ENCODE results near the gene ZNF148. TPM values are rescaled to one million over a fixed set of nuclear protein-coding genes. Genes with fewer than 3 reads are reported as not detected.

ZNF148 gene
- total RNA-seq, 1 donor from 2014 or later: 44.5 TPM

DNA sequence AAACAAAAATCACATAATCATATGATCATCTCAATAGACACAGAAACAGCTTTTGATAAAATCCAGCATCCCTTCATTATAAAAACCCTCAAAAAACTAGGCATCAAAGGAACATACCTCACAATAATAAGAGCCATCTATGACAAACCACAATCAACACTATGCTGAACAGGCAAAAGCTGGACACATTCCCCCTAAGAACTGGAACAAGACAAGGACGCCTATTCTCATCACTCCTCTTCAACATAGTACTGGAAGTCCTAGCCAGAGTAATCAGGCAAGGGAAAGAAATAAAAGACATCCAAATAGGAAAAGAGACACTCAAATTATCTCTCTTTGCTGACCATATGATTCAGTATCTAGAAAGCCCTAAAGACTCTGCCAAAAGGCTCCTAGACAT is 107.7 kb downstream of the ZNF148 start:
- Histone ChIP-seq H3K4me2 (ENCODE audit: low read length) (no peak overlapping the region), H3K27me3 (ENCODE audit: insufficient read depth, low read length) (no peaks in the 10 kb centered on the region), H3K9me3 (ENCODE audit: insufficient read depth, low read depth, low read length) (no peaks in the 10 kb centered on the region), H3K4me3 (ENCODE audit: insufficient read depth, low read depth, low read length) (no peak overlapping the region), H3K27ac (ENCODE audit: low read depth, low read length) (no peak overlapping the region), H2AFZ (ENCODE audit: low read depth, low read length) (no peak overlapping the region), H4K20me1 (ENCODE audit: insufficient read depth, low read length) (peaks cover 26% of the 10 kb centered on the region), H3K36me3 (ENCODE audit: insufficient read depth, low read length) (no peaks in the 10 kb centered on the region), H3K79me2 (ENCODE audit: insufficient read depth, low read length) (peaks cover 34% of the 10 kb centered on the region), H3K4me1 (ENCODE audit: insufficient read depth, low read length) (no peaks in the 10 kb centered on the region), H3K9ac (ENCODE audit: low read length) (no peak overlapping the region)
- H3K9me3 Mint-ChIP-seq (ENCODE audit: unreplicated experiment): peaks cover 2% of the 10 kb centered on the region
- no peaks in the 10 kb centered on the region for H3K27me3 Mint-ChIP-seq (ENCODE audit: low read depth, unreplicated experiment)
- H3K4me3 Mint-ChIP-seq (ENCODE audit: unreplicated experiment): no peak overlapping the region
- H3K4me1 Mint-ChIP-seq (ENCODE audit: low read depth, unreplicated experiment): no peaks in the 10 kb centered on the region
- FAIRE-seq (no peak), DNase-seq (ENCODE audit: low read depth) (no peak)
- TF ChIP-seq EZH2 (IDR thresholded peaks at IDR 0.05; ENCODE audit: insufficient read depth, low read length): no peak
- TF ChIP-seq, protein P1, sequence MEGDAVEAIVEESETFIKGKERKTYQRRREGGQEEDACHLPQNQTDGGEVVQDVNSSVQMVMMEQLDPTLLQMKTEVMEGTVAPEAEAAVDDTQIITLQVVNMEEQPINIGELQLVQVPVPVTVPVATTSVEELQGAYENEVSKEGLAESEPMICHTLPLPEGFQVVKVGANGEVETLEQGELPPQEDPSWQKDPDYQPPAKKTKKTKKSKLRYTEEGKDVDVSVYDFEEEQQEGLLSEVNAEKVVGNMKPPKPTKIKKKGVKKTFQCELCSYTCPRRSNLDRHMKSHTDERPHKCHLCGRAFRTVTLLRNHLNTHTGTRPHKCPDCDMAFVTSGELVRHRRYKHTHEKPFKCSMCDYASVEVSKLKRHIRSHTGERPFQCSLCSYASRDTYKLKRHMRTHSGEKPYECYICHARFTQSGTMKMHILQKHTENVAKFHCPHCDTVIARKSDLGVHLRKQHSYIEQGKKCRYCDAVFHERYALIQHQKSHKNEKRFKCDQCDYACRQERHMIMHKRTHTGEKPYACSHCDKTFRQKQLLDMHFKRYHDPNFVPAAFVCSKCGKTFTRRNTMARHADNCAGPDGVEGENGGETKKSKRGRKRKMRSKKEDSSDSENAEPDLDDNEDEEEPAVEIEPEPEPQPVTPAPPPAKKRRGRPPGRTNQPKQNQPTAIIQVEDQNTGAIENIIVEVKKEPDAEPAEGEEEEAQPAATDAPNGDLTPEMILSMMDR (IDR thresholded peaks at IDR 0.05; ENCODE audit: insufficient read depth, low read depth, low read length): no peak
- H3K36me3 Mint-ChIP-seq (ENCODE audit: low read depth, unreplicated experiment): peaks cover 17% of the 10 kb centered on the region
- no peak overlapping the region for H3K27ac Mint-ChIP-seq (ENCODE audit: unreplicated experiment)

DNA sequence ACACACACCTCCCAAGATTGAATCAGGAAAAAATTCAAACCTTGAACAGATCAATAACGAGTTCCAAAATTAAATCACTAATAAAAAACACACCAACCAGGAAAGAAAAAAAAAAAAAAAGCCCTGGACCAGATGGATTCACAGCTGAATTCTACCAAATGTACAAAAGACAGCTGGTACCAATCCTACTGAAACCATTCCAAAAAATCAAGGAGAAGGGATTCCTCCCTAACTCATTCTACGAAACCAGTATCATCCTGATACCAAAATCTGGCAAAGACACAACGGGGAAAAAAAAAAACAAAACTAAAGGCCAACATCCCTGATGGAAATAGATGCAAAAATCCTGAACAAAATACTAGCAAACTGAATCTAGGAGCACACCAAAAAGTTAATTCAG is 108.2 kb downstream of the ZNF148 start:
- H3K4me2 ChIP-seq (ENCODE audit: low read length): no peak overlapping the region
- no peaks in the 10 kb centered on the region for H3K27me3 ChIP-seq (ENCODE audit: insufficient read depth, low read length)
- H3K4me1 ChIP-seq (ENCODE audit: insufficient read depth, low read length): no peaks in the 10 kb centered on the region
- H3K27ac ChIP-seq (ENCODE audit: low read depth, low read length): no peak overlapping the region
- H3K79me2 ChIP-seq (ENCODE audit: insufficient read depth, low read length): peaks cover 34% of the 10 kb centered on the region
- Mint-ChIP-seq H3K4me1 (ENCODE audit: low read depth, unreplicated experiment) (no peaks in the 10 kb centered on the region), H3K27me3 (ENCODE audit: low read depth, unreplicated experiment) (no peaks in the 10 kb centered on the region), H3K36me3 (ENCODE audit: low read depth, unreplicated experiment) (peaks cover 17% of the 10 kb centered on the region), H3K27ac (ENCODE audit: unreplicated experiment) (no peak overlapping the region), H3K9me3 (ENCODE audit: unreplicated experiment) (peaks cover 2% of the 10 kb centered on the region), H3K4me3 (ENCODE audit: unreplicated experiment) (no peak overlapping the region)
- H3K4me3 ChIP-seq (ENCODE audit: insufficient read depth, low read depth, low read length): no peak overlapping the region
- FAIRE-seq (no peak), DNase-seq (ENCODE audit: low read depth) (no peak)
- H3K9me3 ChIP-seq (ENCODE audit: insufficient read depth, low read depth, low read length): no peaks in the 10 kb centered on the region
- H4K20me1 ChIP-seq (ENCODE audit: insufficient read depth, low read length): peaks cover 26% of the 10 kb centered on the region
- no peak overlapping the region for H3K9ac ChIP-seq (ENCODE audit: low read length)
- H2AFZ ChIP-seq (ENCODE audit: low read depth, low read length): no peak overlapping the region
- TF ChIP-seq EZH2 (IDR thresholded peaks at IDR 0.05; ENCODE audit: insufficient read depth, low read length): no peak
- TF ChIP-seq, protein P1 (IDR thresholded peaks at IDR 0.05; ENCODE audit: insufficient read depth, low read depth, low read length): no peak
- H3K36me3 ChIP-seq (ENCODE audit: insufficient read depth, low read length): no peaks in the 10 kb centered on the region

DNA sequence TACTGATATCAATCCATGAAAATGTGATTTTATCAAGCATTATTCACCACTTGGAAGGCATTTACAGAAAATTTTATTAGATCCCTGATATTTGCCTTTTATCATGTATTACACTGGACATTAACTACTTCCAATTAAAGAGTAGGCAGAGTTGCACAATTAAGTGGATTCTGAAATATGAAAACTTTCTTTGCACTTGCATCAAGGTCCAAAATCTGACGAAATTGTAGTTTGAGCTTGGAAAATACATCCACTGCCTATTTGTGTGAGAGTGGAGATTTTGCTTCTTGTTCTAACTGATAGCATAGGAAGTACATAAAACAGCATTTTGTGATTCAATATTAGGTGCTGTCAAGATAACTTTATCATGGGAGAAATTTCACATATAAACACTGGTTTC is 113.0 kb downstream of the ZNF148 start:
- peaks cover 15% of the 10 kb centered on the region for H4K20me1 ChIP-seq (ENCODE audit: insufficient read depth, low read length)
- H3K9ac ChIP-seq (ENCODE audit: low read length): no peak overlapping the region
- no peak for TF ChIP-seq EZH2 (IDR thresholded peaks at IDR 0.05; ENCODE audit: insufficient read depth, low read length)
- TF ChIP-seq, protein P1 (IDR thresholded peaks at IDR 0.05; ENCODE audit: insufficient read depth, low read depth, low read length): no peak
- no peak overlapping the region for H3K27ac ChIP-seq (ENCODE audit: low read depth, low read length)
- Mint-ChIP-seq H3K27ac (ENCODE audit: unreplicated experiment) (no peak overlapping the region), H3K36me3 (ENCODE audit: low read depth, unreplicated experiment) (peaks cover 6% of the 10 kb centered on the region), H3K4me1 (ENCODE audit: low read depth, unreplicated experiment) (no peaks in the 10 kb centered on the region), H3K4me3 (ENCODE audit: unreplicated experiment) (no peak overlapping the region), H3K27me3 (ENCODE audit: low read depth, unreplicated experiment) (no peaks in the 10 kb centered on the region), H3K9me3 (ENCODE audit: unreplicated experiment) (peaks cover 4% of the 10 kb centered on the region)
- no peak overlapping the region for H2AFZ ChIP-seq (ENCODE audit: low read depth, low read length)
- H3K79me2 ChIP-seq (ENCODE audit: insufficient read depth, low read length): peaks cover 26% of the 10 kb centered on the region
- no peak overlapping the region for H3K4me2 ChIP-seq (ENCODE audit: low read length)
- FAIRE-seq (no peak), DNase-seq (ENCODE audit: low read depth) (no peak)
- H3K4me3 ChIP-seq (ENCODE audit: insufficient read depth, low read depth, low read length): no peak overlapping the region
- H3K4me1 ChIP-seq (ENCODE audit: insufficient read depth, low read length): no peaks in the 10 kb centered on the region
- no peaks in the 10 kb centered on the region for H3K36me3 ChIP-seq (ENCODE audit: insufficient read depth, low read length)
- no peaks in the 10 kb centered on the region for H3K27me3 ChIP-seq (ENCODE audit: insufficient read depth, low read length)
- H3K9me3 ChIP-seq (ENCODE audit: insufficient read depth, low read depth, low read length): no peaks in the 10 kb centered on the region

Data from astrocyte (in vitro differentiated cells and primary cell).